SH-SY5Y (cell line): ENCODE data around the gene MSN.

Source experiments
- GATA2 ChIP-seq: IDR thresholded peaks from 2 replicates; pipeline ENCODE4 v1.6.1; 2011; ENCODE audit warnings: mild to moderate bottlenecking, low read depth, low read length
- GATA3 ChIP-seq: IDR thresholded peaks from 2 replicates; pipeline ENCODE4 v1.6.1; 2011; ENCODE audit warnings: low read depth, mild to moderate bottlenecking, low read length, moderate library complexity

GRCh38 chrX:65695849-65696449, 28.5 kb downstream of the MSN start:
- TF ChIP-seq GATA2 (no peak), GATA3 (no peak)
